PC-3 (cell line): Measurements from ENCODE around the gene VAMP4. TPM values are rescaled to one million over a fixed set of nuclear protein-coding genes. Genes with fewer than 3 reads are reported as not detected.

Source experiments
- ATAC-seq: fragments of 200-7000 bp; cut with Tn5 transposase; 2 replicates; pipeline ENCODE4 v1.9.1; 2020; ENCODE audit warnings: mild to moderate bottlenecking, moderate library complexity
- BruUV-seq: library from RNA; stranded (reverse); fragments of 400-500 nt; replicated peaks from 2 replicates; lab custom pipeline; 2021; lab: Mats Ljungman, UMichigan
- CTCF ChIA-PET: fragments of 300-600 bp; sonication (Branson Sonifier 250); formaldehyde crosslinking; loops from one replicate; lab custom pipeline; 2022; ENCODE audit warnings: antibody characterized with exemption; lab: Charles Lee
- POLR2A ChIA-PET: fragments of 300-600 bp; sonication (Branson Sonifier 250); formaldehyde crosslinking; loops from one replicate; lab custom pipeline; 2022; ENCODE audit warnings: antibody characterized with exemption; ENCODE audit not compliant: unreplicated experiment; lab: Charles Lee
- DNase-seq: peaks from one replicate; pipeline ENCODE4 v3.0.0-alpha.2; 2015
- H2AFZ ChIP-seq: fragments of 300-600 bp; sonication (generic); 2 replicates; pipeline ENCODE4 v1.6.0; 2016; ENCODE audit warnings: antibody characterized with exemption, low read length
- H3F3A ChIP-seq: fragments of 300-600 bp; sonication (generic); one replicate; pipeline ENCODE4 v1.6.0; 2017; ENCODE audit warnings: antibody characterized with exemption, low read length, control low read depth, mild to moderate bottlenecking; ENCODE audit not compliant: unreplicated experiment
- H3K27ac ChIP-seq: fragments of 300-600 bp; sonication (generic); 2 replicates; pipeline ENCODE4 v1.5.1; 2016; ENCODE audit warnings: mild to moderate bottlenecking, low read length
- H3K27me3 ChIP-seq: fragments of 300-600 bp; sonication (generic); 2 replicates; pipeline ENCODE4 v1.6.1; 2016; ENCODE audit warnings: low read length, mixed read lengths
- H3K36me3 ChIP-seq: fragments of 300-600 bp; sonication (generic); 2 replicates; pipeline ENCODE4 v1.6.1; 2016; ENCODE audit warnings: low read depth, mixed run types, low read length, mixed read lengths
- H3K4me1 ChIP-seq: fragments of 300-600 bp; sonication (generic); 2 replicates; pipeline ENCODE4 v1.5.1; 2016; ENCODE audit warnings: low read length; ENCODE audit not compliant: insufficient read depth
- H3K4me2 ChIP-seq: fragments of 300-600 bp; sonication (generic); 2 replicates; pipeline ENCODE4 v1.6.0; 2016; ENCODE audit warnings: low read length
- H3K4me3 ChIP-seq: fragments of 300-600 bp; sonication (generic); 2 replicates; pipeline ENCODE4 v1.5.1; 2016; ENCODE audit warnings: mild to moderate bottlenecking, low read length, mixed read lengths
- H3K79me2 ChIP-seq: fragments of 300-600 bp; sonication (generic); 2 replicates; pipeline ENCODE4 v1.6.1; 2017; ENCODE audit warnings: low read length, mixed read lengths
- H3K9ac ChIP-seq: fragments of 300-600 bp; sonication (generic); 2 replicates; pipeline ENCODE4 v1.6.0; 2016; ENCODE audit warnings: mild to moderate bottlenecking, low read length
- H3K9me2 ChIP-seq: fragments of 300-600 bp; sonication (generic); replicated peaks from 2 replicates; pipeline ENCODE4 v1.6.1; 2016; ENCODE audit warnings: mixed run types, low read length, mixed read lengths
- H3K9me3 ChIP-seq: fragments of 300-600 bp; sonication (generic); 2 replicates; pipeline ENCODE4 v1.6.1; 2016; ENCODE audit warnings: low read length, mixed read lengths
- H4K20me1 ChIP-seq: fragments of 300-600 bp; sonication (generic); 2 replicates; pipeline ENCODE4 v1.6.1; 2016; ENCODE audit warnings: low read length, mixed read lengths
- CTCF ChIP-seq: fragments of 300-600 bp; sonication (generic); conservative IDR thresholded peaks from 2 replicates; pipeline ENCODE4 v1.5.1; 2017; ENCODE audit warnings: antibody characterized with exemption, low read depth, mild to moderate bottlenecking, low read length
- EZH2 ChIP-seq: fragments of 300-600 bp; sonication (generic); IDR thresholded peaks from one replicate; pipeline ENCODE4 v1.6.1; 2017; ENCODE audit warnings: antibody characterized with exemption, mild to moderate bottlenecking, low read length; ENCODE audit not compliant: unreplicated experiment
- EZH2phosphoT487 ChIP-seq: fragments of 300-600 bp; sonication (generic); IDR thresholded peaks from 2 replicates; pipeline ENCODE4 v1.6.1; 2018; ENCODE audit warnings: mild to moderate bottlenecking, antibody characterized with exemption, low read length, borderline replicate concordance
- intact Hi-C: fragments of 100-400 bp; cut with micrococcal nuclease; formaldehyde crosslinking; loops from 2 replicates; pipeline ENCODE4 v1.9.0; 2023
- total RNA-seq: library from RNA; depleted of rRNA; stranded (reverse); fragments of >200 nt; gene quantifications from 2 replicates; pipeline ENCODE4 v1.2.3, GENCODE V29; 2014

VAMP4 gene
- total RNA-seq, 1 experiment from 2014 or later, result 7.2 TPM

DNA sequence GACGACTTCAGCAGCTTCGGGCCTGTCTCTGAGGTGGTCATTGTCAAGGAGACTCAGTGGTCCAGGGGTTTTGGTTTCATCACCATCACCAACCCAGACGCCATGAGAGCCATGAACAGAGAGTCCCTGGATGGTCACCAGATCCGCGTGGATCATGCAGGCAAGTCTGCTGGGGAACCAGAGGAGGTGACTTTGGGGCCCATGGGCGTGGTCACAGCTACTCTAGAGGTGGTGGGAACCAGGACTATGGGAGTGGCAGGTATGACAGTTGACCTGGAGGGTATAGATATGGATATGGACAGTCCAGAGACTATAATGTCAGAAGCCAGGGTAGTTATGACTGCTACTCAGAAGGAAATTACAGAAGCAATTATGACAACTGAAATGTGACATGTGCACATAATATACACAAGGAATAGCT is 20.3 kb upstream of the VAMP4 start:
- H3K36me3 ChIP-seq, result no peaks in the 10 kb centered on the region
- H2AFZ ChIP-seq, result no peak overlapping the region
- peaks cover 3% of the 10 kb centered on the region for H3K9me3 ChIP-seq
- BruUV-seq, result no TSS peak
- intact Hi-C loops, result no loop called here
- ChIA-PET CTCF (no interaction called here), POLR2A (no interaction called here)
- TF ChIP-seq EZH2phosphoT487 (no peak), EZH2 (no peak), CTCF (no peak)
- DNase-seq, result no peak
- H3K9ac ChIP-seq, result no peak overlapping the region
- no peaks in the 10 kb centered on the region for H3K79me2 ChIP-seq
- ATAC-seq, result no peak
- H3K4me1 ChIP-seq, result no peaks in the 10 kb centered on the region
- H4K20me1 ChIP-seq, result no peaks in the 10 kb centered on the region
- no peak overlapping the region for H3K4me2 ChIP-seq
- no peaks in the 10 kb centered on the region for H3K9me2 ChIP-seq
- no peaks in the 10 kb centered on the region for H3F3A ChIP-seq
- no peak overlapping the region for H3K4me3 ChIP-seq
- no peak overlapping the region for H3K27ac ChIP-seq
- peaks cover 53% of the 10 kb centered on the region for H3K27me3 ChIP-seq

DNA sequence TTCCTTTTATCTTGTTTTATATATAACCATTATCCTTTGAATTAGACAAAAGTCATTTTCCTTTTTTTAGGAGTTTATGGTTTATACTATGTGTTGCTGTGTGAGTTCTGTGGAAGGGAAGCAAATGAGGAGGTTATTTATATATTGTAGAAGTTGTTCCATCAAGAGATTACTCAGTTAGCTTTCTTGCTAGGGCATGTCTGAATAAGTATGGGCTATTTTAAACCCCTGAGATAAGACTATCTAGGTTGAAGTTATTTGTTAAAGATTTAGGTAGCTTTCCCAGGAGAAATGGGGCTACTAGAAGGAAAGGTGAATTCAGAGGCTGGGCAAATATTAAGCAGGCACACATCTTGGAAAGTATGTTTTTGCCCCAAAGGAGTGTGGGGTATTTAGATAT is 16.1 kb upstream of the VAMP4 start:
- ATAC-seq (no peak), DNase-seq (no peak)
- Histone ChIP-seq H3K9me3 (peaks cover 19% of the 10 kb centered on the region), H3F3A (no peaks in the 10 kb centered on the region), H3K27ac (no peak overlapping the region), H2AFZ (no peak overlapping the region), H3K79me2 (no peaks in the 10 kb centered on the region), H3K4me1 (no peaks in the 10 kb centered on the region), H3K4me2 (no peak overlapping the region), H3K36me3 (no peaks in the 10 kb centered on the region), H4K20me1 (no peaks in the 10 kb centered on the region), H3K4me3 (no peak overlapping the region), H3K27me3 (peaks cover 46% of the 10 kb centered on the region), H3K9ac (no peak overlapping the region), H3K9me2 (peaks cover 8% of the 10 kb centered on the region; the same call in 1 of the 2 replicates)
- CTCF ChIA-PET, result no interaction called here
- no peak for TF ChIP-seq CTCF
- TF ChIP-seq EZH2phosphoT487, result no peak
- no peak for TF ChIP-seq EZH2
- POLR2A ChIA-PET, result no interaction called here
- intact Hi-C loops, result no loop called here
- no TSS peak for BruUV-seq

DNA sequence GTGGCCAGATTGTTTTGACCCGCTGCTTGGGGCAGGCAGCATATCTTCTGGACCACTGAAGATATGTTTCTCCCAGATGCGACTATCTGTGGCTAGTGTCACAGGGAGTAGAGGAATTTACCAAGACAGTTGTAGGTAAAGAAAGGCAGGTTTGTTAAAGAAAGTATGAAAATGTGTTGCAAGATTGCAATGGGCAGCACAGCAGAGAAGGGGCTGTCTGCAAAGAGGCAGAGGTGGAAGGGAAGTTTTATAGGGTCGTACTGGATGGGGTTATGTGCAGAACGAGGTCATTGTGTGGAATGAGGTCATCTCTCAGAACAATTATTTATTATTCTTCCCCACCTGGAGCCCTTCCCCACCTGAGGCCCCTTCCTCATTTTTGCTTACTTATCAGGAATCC is 15.0 kb upstream of the VAMP4 start:
- CTCF ChIA-PET, result no interaction called here
- Histone ChIP-seq H3K27me3 (peaks cover 34% of the 10 kb centered on the region), H3K9me3 (peaks cover 19% of the 10 kb centered on the region), H3K36me3 (no peaks in the 10 kb centered on the region), H2AFZ (no peak overlapping the region), H3K27ac (no peak overlapping the region), H3K4me3 (no peak overlapping the region), H3K9me2 (peaks cover 8% of the 10 kb centered on the region; the same call in 1 of the 2 replicates), H3K4me1 (no peaks in the 10 kb centered on the region), H3K9ac (no peak overlapping the region), H3K4me2 (no peak overlapping the region), H4K20me1 (no peaks in the 10 kb centered on the region), H3K79me2 (no peaks in the 10 kb centered on the region), H3F3A (no peaks in the 10 kb centered on the region)
- intact Hi-C loops, result no loop called here
- ATAC-seq (no peak), DNase-seq (no peak)
- POLR2A ChIA-PET, result no interaction called here
- TF ChIP-seq EZH2phosphoT487 (no peak), CTCF (no peak), EZH2 (no peak)
- no TSS peak for BruUV-seq
